ENCODE data around the gene NDUFV2. TPM values are rescaled to one million over a fixed set of nuclear protein-coding genes. Genes with fewer than 3 reads are reported as not detected.

The NDUFV2 gene
- total RNA-seq, 1 experiment from 2014 or later = 194 TPM

- Histone ChIP-seq H3K27ac (ENCODE audit: low read depth, low read length) (no peak overlapping the region), H2AFZ (ENCODE audit: low read depth, low read length, poor library complexity, severe bottlenecking) (no peak overlapping the region), H3K9me2 (ENCODE audit: insufficient read depth) (no peaks in the 10 kb centered on the region), H3K36me3 (ENCODE audit: control insufficient read depth in 1 of 2, insufficient read depth in 2 of 2, low read length in 2 of 2) (peaks cover 0 to 32% of the 10 kb centered on the region in 2 experiments; a peak in 2 of 4 replicates), H3K4me3 (replicated peaks in 1 of 2; ENCODE audit: low read depth in 1 of 2, low read length in 2 of 2) (no peak overlapping the region), H3K9ac (ENCODE audit: low read length) (no peak overlapping the region), H3K27me3 (ENCODE audit: insufficient read depth, low read length) (no peaks in the 10 kb centered on the region), H3K4me1 (ENCODE audit: control insufficient read depth in 1 of 2, insufficient read depth in 2 of 2, low read length in 2 of 2) (peaks cover 7 to 19% of the 10 kb centered on the region in 2 experiments), H3K79me2 (ENCODE audit: insufficient read depth, low read length) (peaks cover 100% of the 10 kb centered on the region), H3K4me2 (ENCODE audit: low read length) (no peak overlapping the region), H3K9me3 (ENCODE audit: control insufficient read depth in 1 of 2, insufficient read depth in 1 of 2, low read depth in 1 of 2, low read length in 2 of 2) (no peaks in the 10 kb centered on the region), H4K20me1 (ENCODE audit: insufficient read depth) (peaks cover 15% of the 10 kb centered on the region; the same call in 1 of the 2 replicates)
- BruUV-seq (replicated peaks) = no TSS peak
- intact Hi-C loops (cut with micrococcal nuclease) = no loop called here
- ChIA-PET POLR2A (interaction anchor here (0.7 kb wide), 1 partner anchor 208 kb away, joined by 3 read pairs; no protein-coding TSS in a partner anchor), RAD21 (ENCODE audit: low non-redundant PET in 1 of 2, low total read pairs in 2 of 2, uncharacterized antibody in 2 of 2, unreplicated experiment in 2 of 2) (no interaction called here), CTCF (no interaction called here)
- ATAC-seq (no peak), DNase-seq (ENCODE audit: low read depth, low spot score) (no peak)
- TF ChIP-seq ATF3 (IDR thresholded peaks at IDR 0.05) (no peak), EGR1 (IDR thresholded peaks at IDR 0.05; ENCODE audit: low read depth) (no peak), RAD21 (IDR thresholded peaks at IDR 0.05; ENCODE audit: low read depth) (no peak), SP1 (IDR thresholded peaks at IDR 0.05; ENCODE audit: low read depth) (no peak), MAX (IDR thresholded peaks at IDR 0.05) (no peak), CBX3 (IDR thresholded peaks at IDR 0.05; ENCODE audit: low read depth) (no peak), EZH2phosphoT487 (IDR thresholded peaks at IDR 0.05; ENCODE audit: borderline replicate concordance) (no peak), CTCF (IDR thresholded peaks at IDR 0.05 in 2 of 3, conservative IDR thresholded peaks at IDR 0.05 in 1 of 3; ENCODE audit: borderline replicate concordance in 1 of 3, insufficient read depth in 1 of 3, low read depth in 2 of 3, low read length in 2 of 3) (no peak), REST (IDR thresholded peaks at IDR 0.05; ENCODE audit: low read depth) (no peak), FOSL1 (IDR thresholded peaks at IDR 0.05; ENCODE audit: low read depth) (no peak), CEBPB (IDR thresholded peaks at IDR 0.05; ENCODE audit: low read depth) (no peak), POLR2AphosphoS5 (IDR thresholded peaks at IDR 0.05; ENCODE audit: low read depth, low read length) (no peak), YY1 (IDR thresholded peaks at IDR 0.05; ENCODE audit: extremely low read depth, insufficient replicate concordance, low read depth, low read length) (no peak), SRF (IDR thresholded peaks at IDR 0.05; ENCODE audit: low read depth) (no peak), TCF7L2 (IDR thresholded peaks at IDR 0.05; ENCODE audit: borderline replicate concordance, extremely low read depth, insufficient read depth, insufficient read length) (no peak), ZFX (IDR thresholded peaks at IDR 0.05) (no peak)
Observed at GRCh38 chr18:9108911-9109310, 6.4 kb downstream of the NDUFV2 start.
